ENCODE results near the gene FOXD1.
A peak's percentile ranks its signal among the peaks of the same experiment; 100 is the strongest.
"Not testable (repeated sequence)": the region's sequence is repeated elsewhere in the genome, so short reads cannot be mapped to it uniquely, and the experiment has no call there.

The FOXD1 gene

GRCh38 chr5:73448463-73449136 is at the start of gene FOXD1:
FOXD1 (minus strand) TSS chr5:73448777; CDS start chr5:73448362, 415 bp downstream.
- DNase-seq (ENCODE audit: low spot score) = peak; percentile 32

- DNase-seq (ENCODE audit: low spot score) = no peak
Measured at GRCh38 chr5:73497497-73498056, 49.0 kb upstream of the FOXD1 start.

- no peak for DNase-seq (ENCODE audit: low spot score)
Measured at GRCh38 chr5:73496984-73497457, 48.4 kb upstream of the FOXD1 start.

GRCh38 chr5:73495772-73496335 is 47.3 kb upstream of the FOXD1 start:
- no peak for DNase-seq (ENCODE audit: low spot score)

GRCh38 chr5:73494721-73495120 is 46.1 kb upstream of the FOXD1 start:
- no peak for DNase-seq (ENCODE audit: low spot score)

- no peak for DNase-seq (ENCODE audit: low spot score)
Measured at GRCh38 chr5:73493421-73493820, 44.8 kb upstream of the FOXD1 start.

- DNase-seq (ENCODE audit: low spot score) = no peak
Measured at GRCh38 chr5:73491155-73491554, 42.6 kb upstream of the FOXD1 start.

GRCh38 chr5:73490088-73490487 is 41.5 kb upstream of the FOXD1 start:
- DNase-seq (ENCODE audit: low spot score) = no peak

GRCh38 chr5:73488806-73489205 is 40.2 kb upstream of the FOXD1 start:
- DNase-seq (ENCODE audit: low spot score) = no peak

- DNase-seq (ENCODE audit: low spot score) = no peak
Measured at GRCh38 chr5:73487815-73488214, 39.2 kb upstream of the FOXD1 start.

GRCh38 chr5:73487257-73487656 is 38.7 kb upstream of the FOXD1 start:
- DNase-seq (ENCODE audit: low spot score) = not testable (repeated sequence)

- DNase-seq (ENCODE audit: low spot score) = no peak
Measured at GRCh38 chr5:73486119-73486899, 37.7 kb upstream of the FOXD1 start.

GRCh38 chr5:73485715-73486114 is 37.1 kb upstream of the FOXD1 start:
- no peak for DNase-seq (ENCODE audit: low spot score)

GRCh38 chr5:73484511-73484910 is 35.9 kb upstream of the FOXD1 start:
- DNase-seq (ENCODE audit: low spot score) = no peak

GRCh38 chr5:73483676-73484075 is 35.1 kb upstream of the FOXD1 start:
- no peak for DNase-seq (ENCODE audit: low spot score)

- no peak for DNase-seq (ENCODE audit: low spot score)
Measured at GRCh38 chr5:73482383-73483136, 34.0 kb upstream of the FOXD1 start.

GRCh38 chr5:73480500-73480899 is 31.9 kb upstream of the FOXD1 start:
- no peak for DNase-seq (ENCODE audit: low spot score)

GRCh38 chr5:73472116-73472515 is 23.5 kb upstream of the FOXD1 start:
- DNase-seq (ENCODE audit: low spot score) = no peak

- no peak for DNase-seq (ENCODE audit: low spot score)
Measured at GRCh38 chr5:73471654-73472053, 23.1 kb upstream of the FOXD1 start.

- no peak for DNase-seq (ENCODE audit: low spot score)
Measured at GRCh38 chr5:73469878-73470277, 21.3 kb upstream of the FOXD1 start.

- DNase-seq (ENCODE audit: low spot score) = not testable (repeated sequence)
Measured at GRCh38 chr5:73468638-73469037, 20.1 kb upstream of the FOXD1 start.

Measured in CD4-positive, alpha-beta T cell treated with Interleukin-2 at 100 ng/mL for 4 hours (primary cell).